Stimulated activated CD8-positive, alpha-beta memory T cell treated with anti-CD3 and anti-CD28 coated beads, Interleukin-7, amount 100 ng/mL, for 1 hour (primary cell): Measurements from ENCODE around the gene ENKD1.
A peak's percentile ranks its signal among the peaks of the same experiment; 100 is the strongest.

Source experiments
- DNase-seq, 2 donors: peaks; one replicate each; pipeline ENCODE4 v3.0.0-alpha.2; 2020; ENCODE audit warnings: low read depth in 2 of 2

ENKD1 gene

DNA sequence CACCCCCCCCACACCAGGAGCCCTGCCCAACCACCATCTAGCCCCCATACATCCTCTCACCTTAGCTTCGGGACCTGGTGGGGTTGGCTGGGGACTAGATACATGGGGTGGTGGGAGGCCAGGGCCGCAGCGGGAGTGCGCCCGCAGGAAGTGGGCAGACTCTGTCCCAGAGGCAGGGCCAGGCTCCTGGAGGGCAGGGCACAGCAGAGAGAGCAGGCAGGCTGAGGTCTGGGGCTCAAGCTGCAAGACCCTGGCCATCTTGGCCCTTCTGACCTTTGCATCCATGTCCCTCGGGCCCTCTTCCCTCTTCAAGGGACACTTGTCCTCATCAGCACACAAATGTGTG is 2.7 kb downstream of the ENKD1 start:
- DNase-seq, result no peak

GRCh38 chr16:67663151-67663876 is 3.2 kb downstream of the ENKD1 start:
- no peak for DNase-seq

- DNase-seq, result no peak
These were observed 3.9 kb downstream of the ENKD1 start for GRCh38 chr16:67662653-67663010.

DNA sequence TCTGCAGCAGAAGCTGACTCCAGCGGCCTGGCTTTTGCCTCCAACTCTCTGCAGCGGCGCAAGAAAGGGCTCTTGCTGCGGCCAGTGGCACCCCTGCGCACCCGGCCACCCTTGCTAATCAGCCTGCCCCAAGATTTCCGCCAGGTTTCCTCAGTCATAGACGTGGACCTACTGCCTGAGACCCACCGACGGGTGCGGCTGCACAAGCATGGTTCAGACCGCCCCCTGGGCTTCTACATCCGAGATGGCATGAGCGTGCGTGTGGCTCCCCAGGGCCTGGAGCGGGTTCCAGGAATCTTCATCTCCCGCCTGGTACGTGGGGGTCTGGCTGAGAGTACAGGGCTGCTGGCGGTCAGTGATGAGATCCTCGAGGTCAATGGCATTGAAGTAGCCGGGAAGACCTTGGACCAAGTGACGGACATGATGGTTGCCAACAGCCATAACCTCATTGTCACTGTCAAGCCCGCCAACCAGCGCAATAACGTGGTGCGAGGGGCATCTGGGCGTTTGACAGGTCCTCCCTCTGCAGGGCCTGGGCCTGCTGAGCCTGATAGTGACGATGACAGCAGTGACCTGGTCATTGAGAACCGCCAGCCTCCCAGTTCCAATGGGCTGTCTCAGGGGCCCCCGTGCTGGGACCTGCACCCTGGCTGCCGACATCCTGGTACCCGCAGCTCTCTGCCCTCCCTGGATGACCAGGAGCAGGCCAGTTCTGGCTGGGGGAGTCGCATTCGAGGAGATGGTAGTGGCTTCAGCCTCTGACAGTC is 4.5 kb downstream of the ENKD1 start:
- DNase-seq, result no peak

GRCh38 chr16:67661101-67661761 is 5.3 kb downstream of the ENKD1 start:
- DNase-seq, result no peak

DNA sequence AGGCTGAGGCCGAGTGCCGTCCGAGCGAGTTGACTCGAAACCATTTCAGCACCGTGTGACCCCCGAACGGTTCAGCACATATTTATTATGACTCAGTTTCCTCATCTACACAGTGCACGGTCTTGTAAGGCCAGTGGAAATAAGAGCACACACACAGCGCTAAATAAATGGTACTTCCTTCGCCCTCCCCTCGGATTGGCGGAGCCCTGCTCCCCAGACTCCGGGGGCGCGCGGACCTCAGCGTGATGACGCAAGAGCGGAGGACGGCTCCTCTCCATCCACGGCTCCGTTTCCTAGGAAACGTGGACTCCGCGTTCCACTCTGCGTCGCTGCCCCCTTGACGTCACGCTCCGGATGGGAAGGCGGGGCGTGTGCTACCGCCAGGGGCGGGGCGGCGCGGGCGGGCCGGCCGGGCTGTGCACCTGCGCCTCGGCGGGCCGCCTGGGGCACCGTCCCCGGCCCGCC is 6.0 kb downstream of the ENKD1 start, which contains the start of gene PARD6A:
Gene PARD6A, plus strand, starts transcription at position 397 of the 465 bp plus-strand sequence. CDS start 79 bp downstream, outside the sequence.
- peak; percentile 82 to 85 for DNase-seq

- DNase-seq, result peak; percentile 83 to 85
These were observed 6.6 kb downstream of the ENKD1 start, which contains the start of gene ACD for GRCh38 chr16:67659675-67660563. TSS of gene ACD (minus strand) at chr16:67660260. CDS start at chr16:67660220, 40 bp downstream.

DNA sequence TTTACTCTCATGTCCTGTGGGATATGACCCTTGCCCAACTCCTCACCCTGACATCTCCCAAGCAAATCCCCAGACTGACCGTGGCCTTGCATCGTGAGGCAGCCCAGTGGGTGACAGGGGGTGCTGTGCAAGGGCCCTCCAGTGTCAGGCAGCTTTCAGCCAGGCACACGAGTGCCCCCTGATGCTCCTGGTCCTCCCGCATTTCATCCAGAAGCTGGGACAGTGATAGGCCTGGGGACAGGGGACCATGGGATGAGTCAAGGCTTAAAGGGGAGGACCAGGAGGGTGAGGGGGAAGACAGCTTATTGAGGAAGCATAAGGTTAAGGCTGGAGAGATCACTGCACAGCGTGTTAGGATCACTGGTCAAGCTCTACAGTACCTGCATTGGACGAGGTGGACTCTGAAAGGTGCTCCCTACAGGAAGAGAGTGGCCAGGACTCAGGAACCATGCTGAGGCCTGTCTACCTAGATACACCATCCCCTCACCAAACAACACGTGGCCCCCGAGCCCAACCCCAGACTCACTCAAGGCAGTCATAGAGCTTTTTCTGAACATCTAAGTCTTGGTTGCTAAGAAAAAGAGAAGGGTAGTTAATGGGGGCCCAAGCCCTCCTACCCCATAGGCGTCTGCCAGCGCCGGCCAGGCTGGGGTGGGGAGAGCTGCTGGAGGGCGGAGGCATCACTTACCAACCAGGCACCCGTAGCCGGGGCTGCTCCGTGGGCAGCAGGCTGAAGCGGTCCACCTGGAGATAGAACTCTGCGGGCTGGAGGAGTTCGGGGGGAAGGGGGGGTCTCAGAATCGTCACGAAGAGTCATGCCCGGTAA is 7.5 kb downstream of the ENKD1 start:
- no peak for DNase-seq

GRCh38 chr16:67657751-67658518 is 8.6 kb downstream of the ENKD1 start:
- DNase-seq, result no peak

- DNase-seq, result no peak
These were observed 9.4 kb downstream of the ENKD1 start for GRCh38 chr16:67657017-67657608.

GRCh38 chr16:67656344-67657016 is 10.1 kb downstream of the ENKD1 start:
- no peak for DNase-seq

GRCh38 chr16:67655363-67655762 is 11.2 kb downstream of the ENKD1 start:
- DNase-seq, result no peak

- DNase-seq, result no peak
These were observed 12.1 kb downstream of the ENKD1 start for GRCh38 chr16:67654403-67654911.

DNA sequence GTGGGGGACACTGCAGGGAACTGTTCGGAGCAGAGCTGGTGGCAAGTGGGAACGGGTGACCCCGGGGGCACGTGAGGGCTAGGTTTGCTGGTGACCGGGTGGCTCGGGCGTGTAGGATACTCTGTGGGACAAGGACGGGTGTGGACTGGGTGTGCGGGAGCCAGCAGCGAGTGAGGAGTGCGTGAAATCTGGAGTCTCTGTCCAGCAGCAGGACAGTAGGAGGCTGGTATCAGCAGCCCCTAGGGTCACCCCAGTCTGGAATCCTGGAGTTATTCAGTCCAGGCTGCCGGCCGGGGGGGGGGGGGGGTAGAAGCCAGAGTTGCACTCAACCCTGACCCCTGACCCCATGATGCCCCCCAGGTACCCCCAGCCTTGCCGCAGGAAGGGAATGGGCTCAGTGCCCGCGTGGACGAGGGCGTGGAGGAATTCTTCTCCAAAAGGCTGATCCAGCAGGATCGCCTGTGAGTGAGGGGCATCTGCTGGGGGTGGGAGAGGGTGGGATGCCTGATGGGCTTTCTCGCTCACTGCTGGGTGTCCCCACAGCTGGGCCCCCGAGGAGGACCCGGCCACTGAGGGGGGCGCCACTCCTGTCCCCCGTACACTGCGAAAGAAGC is 12.7 kb downstream of the ENKD1 start:
- DNase-seq, result no peak

- DNase-seq, result no peak
These were observed 13.3 kb downstream of the ENKD1 start for GRCh38 chr16:67653128-67653788.

GRCh38 chr16:67652578-67653127 is 13.9 kb downstream of the ENKD1 start:
- no peak for DNase-seq

- DNase-seq, result no peak
These were observed 14.7 kb downstream of the ENKD1 start for GRCh38 chr16:67651847-67652246.
